GM21360 (cell line): ENCODE measurements around the gene TERT.

Experiments used
- ATAC-seq: cut with Tn5 transposase; IDR thresholded peaks from one replicate; pipeline ENCODE4 v1.9.1; 2021; ENCODE audit warnings: mild to moderate bottlenecking, moderate library complexity; ENCODE audit not compliant: unreplicated experiment

The TERT gene

DNA sequence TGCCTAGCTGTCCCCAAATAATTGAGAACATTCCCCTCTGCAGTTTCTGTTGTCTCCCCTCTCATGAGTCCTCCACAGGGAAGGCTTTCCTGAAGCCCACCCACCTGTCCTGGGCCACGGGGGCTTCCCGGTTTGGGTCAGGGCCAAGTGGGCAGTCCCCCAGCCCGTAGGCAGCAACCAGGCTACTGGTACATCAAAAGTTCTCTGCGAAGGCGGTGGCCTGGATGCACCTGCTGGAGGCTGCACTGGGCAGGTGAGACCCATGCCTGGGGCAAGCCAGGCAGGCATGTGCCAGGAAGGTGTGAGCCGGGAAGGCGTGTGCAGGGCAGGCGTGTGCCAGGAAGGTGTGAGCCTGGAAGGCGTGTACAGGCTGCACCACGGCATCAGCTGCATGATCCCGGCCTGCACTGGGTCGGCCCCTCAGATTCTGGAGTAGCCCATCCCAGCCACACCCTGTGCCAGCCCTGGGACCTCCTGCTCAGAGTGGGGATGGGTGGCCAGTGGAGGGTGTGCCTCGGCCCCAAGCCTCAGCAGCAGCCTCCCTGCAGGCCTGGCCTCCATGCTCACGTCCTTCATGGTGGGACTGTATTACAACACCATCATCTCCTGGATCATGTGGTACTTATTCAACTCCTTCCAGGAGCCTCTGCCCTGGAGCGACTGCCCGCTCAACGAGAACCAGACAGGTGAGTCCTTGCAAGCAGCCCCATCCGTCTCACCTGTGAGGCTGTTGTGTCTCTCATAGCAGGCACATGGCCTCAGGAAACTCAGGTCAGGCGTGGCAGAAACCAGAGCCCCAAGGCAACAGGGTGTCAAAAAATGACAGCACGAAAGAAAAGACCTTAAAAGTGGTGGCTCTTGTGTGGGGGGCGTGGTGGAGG lies 84.7 kb downstream of the TERT start:
- ATAC-seq = no peak

DNA sequence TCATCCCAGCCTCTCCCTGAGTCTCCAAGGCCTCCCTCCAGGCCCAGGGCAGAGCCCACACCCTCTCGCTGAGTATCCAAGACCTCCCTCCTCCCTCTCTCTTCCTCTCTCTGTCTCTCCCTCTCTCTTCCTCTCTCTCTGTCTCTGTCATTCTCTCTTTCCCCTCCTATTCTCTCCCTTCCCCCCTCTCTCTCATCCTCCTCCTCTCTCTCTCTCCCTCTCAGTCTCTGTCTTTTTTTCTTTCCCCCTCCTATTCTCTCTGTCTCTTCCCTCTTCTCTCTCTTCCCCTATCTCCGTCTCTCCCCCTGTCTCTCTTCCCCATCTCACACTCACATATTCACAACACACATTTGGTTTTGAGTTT lies 85.4 kb downstream of the TERT start:
- ATAC-seq = no peak

DNA sequence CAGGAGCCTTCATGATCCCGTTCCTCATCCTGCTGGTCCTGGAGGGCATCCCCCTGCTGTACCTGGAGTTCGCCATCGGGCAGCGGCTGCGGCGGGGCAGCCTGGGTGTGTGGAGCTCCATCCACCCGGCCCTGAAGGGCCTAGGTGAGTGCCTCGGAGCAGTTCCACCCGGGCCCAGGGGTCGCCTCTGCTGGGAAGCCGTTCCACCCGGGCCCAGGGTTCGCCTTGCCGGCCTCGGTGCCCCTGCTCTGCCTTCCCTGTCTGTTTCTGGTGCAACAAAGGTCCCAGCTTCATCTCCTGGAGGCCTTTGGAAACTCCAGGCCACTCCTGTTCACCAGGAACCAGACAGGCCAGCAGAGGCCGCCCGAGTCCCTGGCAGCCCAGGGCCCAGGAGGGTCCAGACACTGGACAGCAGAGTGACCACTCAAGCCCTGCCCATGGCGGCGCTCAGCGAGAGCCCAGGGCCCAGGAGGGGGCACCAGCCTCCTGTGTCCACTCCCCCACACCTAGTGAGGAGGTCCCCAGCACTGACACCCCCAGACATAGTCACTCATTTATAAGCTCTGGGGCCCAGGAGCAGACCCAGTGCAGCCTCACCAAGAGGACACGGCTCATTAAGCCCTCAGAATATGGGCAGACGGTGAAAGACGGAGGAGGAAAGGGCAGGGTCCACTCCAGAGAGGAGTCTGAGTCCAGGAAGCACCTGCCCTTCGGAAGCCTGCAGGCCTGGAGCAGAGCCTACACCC lies 86.0 kb downstream of the TERT start:
- no peak for ATAC-seq

DNA sequence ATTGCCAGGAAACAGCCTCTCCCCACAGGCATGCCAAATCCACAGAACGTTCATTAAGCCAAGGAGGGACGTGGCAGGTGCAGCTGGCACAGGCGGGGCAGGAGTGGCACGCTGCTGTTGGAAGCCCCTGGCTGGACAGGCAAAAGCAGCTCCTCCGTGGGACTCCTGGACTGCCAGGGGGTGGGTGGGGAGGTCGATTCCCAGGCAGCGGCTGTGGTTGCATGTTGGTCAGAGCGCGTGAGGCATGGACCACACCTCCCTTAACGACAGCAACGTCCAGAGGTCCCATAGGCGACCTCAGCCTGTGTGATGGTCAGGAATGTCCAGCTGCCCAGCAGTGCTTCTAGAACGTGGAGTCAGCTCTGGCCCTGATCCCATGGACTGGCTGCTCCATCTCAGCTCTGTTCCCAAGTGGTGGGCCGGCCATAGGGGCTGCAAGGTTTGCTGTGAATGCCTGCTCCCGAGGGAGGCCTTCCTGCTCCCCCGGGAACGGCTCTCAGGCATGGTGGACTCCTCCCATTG lies 86.6 kb downstream of the TERT start:
- ATAC-seq = no peak

DNA sequence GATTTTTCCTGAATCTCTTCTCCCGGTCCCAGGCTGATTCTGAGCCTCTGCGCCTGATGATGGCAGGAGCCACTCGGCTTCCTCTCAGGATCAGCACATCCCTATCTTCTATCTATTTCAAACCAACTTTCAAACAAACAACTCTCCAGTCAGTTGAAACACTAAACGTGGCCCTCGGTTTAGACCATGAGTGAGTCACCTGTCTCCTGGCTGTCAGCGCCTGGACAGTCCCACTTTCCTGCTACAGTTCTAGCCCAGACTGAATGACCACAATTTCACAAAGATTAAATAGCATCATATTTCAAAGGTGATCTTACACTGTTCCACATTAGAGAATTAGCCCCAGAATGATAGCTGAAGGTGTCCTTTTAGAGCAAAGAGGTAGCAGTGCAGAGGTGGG lies 87.3 kb downstream of the TERT start:
- no peak for ATAC-seq

DNA sequence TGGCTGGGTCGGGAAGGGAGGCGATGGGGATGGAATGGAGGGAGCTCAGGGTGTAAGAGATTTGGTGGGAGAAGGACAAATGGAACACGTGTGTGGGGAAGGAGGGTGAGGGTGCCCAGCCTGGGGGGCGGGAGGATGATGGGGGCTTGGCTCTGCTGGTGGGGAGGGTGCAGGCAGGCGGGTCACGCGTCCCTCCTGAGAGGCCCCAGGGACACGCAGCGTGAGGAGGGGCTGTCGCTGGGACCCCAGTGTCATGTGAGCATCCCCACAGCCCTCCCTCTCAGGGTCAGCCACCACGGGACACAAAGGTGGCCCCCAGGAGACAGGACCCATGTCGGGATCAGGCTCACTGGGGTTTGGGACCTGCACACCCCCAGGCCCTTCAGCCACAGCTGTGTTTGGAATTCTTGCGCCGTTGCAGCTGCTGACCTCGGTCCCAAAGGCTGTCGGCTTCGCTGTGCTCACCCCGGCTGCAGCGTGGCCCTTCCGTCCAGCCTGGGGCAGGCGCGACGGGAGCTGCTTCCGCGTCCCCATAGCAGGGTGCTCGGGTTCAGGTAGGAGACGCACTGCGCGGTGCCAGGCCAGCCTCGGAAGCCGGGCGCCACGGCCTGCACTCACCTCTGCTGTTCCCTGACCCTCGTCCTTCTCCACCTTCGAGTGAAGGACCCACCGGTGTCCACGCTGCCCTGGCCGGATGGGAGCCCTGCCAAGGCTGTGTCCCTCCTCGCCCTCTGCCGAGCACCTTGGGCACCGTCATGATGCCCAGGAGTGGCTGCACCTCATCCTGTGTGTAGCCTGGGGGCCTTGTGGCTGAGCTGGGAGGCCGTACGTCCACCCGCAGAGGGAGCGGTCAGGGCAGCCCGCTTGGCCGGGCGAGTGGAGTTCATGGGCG lies 88.1 kb downstream of the TERT start:
- no peak for ATAC-seq

DNA sequence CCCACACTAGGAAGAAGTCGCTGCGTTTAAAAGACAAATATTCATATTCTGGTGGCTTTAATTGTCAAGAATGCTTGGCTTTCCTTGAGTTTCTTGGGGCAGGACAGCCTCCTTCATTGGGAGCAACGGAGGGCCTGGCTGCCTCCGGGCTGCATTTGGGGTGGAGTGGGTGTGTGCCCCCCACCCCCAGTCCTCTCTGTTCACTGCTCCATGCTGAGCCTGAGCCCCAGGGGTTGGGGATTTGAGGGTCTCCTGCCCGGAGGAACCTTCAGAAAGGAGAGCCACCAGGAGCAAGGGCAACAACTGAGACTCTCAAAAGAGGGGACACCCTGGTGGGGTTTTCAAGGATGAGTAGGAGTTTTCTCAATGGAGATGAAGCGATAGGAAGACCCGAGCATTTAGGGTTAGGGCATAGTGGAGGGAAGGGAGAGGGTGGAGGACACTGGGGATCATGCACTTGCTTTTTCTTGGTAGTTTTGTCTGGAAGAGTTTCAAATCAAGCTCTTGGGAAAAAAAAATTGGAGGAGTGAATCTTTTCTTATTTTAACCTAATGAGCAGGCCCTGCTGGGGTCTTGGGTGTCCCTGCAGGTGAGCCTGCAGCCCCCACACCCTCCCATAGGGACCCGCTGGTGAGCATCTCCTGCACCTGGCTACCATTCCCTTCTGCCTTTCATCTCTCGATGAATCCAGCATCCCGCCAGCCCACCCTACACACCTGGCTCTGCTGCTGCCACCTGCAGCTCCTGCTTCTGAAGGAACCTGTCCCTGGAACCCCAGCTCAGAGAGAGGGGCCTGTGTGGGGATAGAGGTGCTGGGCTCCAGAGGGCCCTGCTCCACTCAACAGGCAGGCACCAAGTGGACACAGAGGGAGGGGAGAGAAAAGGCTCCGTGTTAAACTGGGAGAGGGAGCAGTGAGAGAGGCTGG lies 89.3 kb downstream of the TERT start:
- no peak for ATAC-seq

DNA sequence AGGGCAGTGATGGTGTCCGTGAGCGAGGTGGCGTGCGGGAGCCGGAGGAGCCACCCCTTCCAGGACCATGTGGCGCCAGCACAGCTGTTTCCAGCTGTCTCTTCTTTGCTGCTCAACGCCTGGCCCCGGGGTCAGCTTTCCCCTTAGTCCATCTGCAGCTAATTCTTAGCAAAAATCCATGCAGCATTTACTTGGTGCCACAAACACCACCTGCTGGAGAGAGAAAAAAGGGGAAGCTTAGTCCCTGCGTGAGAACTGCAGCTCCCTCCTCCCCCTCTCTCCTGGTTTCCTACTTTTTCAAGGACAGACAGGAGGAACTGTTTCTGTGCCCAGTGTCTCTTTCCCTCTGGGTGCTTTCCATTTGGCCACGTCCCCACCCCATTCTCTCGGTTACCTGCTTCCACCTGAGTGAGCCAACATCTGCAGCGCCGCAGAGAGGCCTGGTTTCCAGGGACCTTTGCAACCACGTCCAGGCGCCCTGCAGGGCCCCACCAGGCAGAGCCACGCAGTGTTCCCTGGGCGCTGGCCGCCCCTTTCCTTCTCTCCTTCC lies 90.1 kb downstream of the TERT start:
- ATAC-seq = no peak

DNA sequence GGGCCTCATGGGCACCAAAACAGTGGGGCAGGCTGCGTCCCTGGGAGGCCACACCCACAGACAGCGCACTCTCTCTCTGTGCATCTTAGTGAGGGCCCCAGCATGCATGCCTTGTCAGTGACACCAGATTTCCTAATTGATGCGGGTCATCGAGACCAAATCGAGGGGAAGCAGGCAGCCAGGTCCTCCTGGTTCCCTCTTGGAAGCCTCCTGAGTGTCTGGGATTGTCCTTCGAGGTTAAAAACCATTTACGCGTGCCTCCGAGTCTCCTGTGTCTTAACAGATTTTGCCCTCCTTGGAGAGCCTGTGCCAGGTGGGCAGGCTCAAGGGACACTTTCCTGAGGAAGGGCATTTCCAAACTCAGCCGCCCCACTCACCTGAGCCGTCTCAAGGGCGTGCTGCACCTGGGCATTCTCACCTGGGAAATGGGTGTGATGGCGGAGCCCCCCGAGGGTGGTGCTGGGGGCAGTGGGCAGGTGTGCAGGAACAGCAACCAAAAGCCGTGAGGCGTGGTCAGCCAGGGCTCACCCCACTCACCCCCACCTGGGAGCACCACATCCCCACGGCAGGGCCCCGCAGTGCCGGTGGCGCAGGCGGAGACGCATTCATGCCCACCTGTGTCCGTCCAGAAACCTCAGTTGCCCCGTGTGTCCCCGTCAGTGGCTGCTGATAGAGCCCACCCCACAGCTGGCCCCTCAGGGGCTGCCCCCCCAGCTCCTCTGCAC lies 90.7 kb downstream of the TERT start:
- no peak for ATAC-seq

DNA sequence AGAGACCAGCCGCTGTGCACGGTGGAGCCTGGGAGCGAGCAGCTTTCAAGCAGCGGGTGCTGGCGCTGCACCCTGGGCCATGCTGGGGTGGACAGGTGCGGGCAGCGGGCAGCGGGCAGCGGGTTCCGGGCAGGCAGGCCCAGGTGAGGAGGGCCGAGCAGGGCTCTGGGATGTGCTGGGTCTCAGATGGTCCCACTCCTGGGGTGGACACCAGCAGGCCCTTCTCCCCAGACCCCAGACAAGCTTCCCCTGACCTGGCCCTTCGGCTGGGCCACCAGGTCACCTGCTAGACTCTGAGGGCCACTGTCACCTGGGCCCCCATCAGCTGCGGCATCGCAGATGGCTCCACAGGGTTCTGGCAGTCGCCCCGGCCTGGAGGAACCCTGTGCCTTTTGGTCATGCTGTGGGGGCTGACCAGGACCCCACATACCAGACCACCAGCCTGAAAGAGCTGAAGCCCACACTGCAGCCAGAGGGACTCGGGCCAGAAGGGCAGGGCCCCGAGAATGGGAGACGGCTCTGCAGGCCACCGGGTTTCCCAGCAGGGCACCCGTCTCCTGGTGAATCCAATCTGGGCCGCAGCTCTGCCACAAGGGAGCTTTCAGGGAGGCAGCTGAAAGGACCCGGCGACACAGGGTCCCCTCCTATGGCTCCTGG lies 91.4 kb downstream of the TERT start:
- ATAC-seq = no peak
